HepG2 (cell line): Measurements from ENCODE around the gene UQCR11. TPM values are rescaled to one million over a fixed set of nuclear protein-coding genes. Genes with fewer than 3 reads are reported as not detected.
A peak's percentile ranks its signal among the peaks of the same experiment; 100 is the strongest.

Source experiments
- ATAC-seq: fragments of 200-7000 bp; cut with Tn5 transposase; 3 replicates; pipeline ENCODE4 v1.9.1; 2020; ENCODE audit warnings: mild to moderate bottlenecking, moderate library complexity
- BruUV-seq: library from RNA; stranded (reverse); fragments of 400-500 nt; replicated peaks from 2 replicates; lab custom pipeline; 2021; lab: Mats Ljungman, UMichigan
- CTCF ChIA-PET: fragments of 300-600 bp; formaldehyde crosslinking; extraction: SDS; loops from one replicate; lab custom pipeline; 2021; ENCODE audit warnings: low total read pairs, inconsistent platforms, low intra/inter-chr PET ratio; lab: Yijun Ruan, JAX
- POLR2A ChIA-PET: fragments of 350-600 bp; sonication (Branson Sonifier 250); formaldehyde crosslinking; loops from one replicate; lab custom pipeline; 2020; ENCODE audit warnings: antibody characterized with exemption, inconsistent platforms; lab: Yijun Ruan, JAX
- DNase-seq: peaks from one replicate; pipeline ENCODE4 v3.0.0-alpha.2; 2015; ENCODE audit warnings: low spot score
- FAIRE-seq: peaks from 3 replicates; lab custom pipeline; 2011; peaks lifted over from hg19 to GRCh38; lab: Jason Lieb, UNC
- H2AFZ ChIP-seq: one replicate; pipeline ENCODE4 v1.6.1; 2011; ENCODE audit warnings: low read length, inconsistent platforms
- H3K27ac ChIP-seq: fragments of 300-600 bp; 3 replicates; pipeline ENCODE4 v1.8.0; 2011; ENCODE audit warnings: mixed run types, mild to moderate bottlenecking, mixed read lengths, low read length, inconsistent platforms; ENCODE audit not compliant: insufficient read depth; ENCODE audit errors: extremely low read length
- H3K27me3 ChIP-seq, 2 experiments: fragments of 200-600 bp in 1 of 2; 2 replicates in 1 of 2; 3 replicates in 1 of 2; pipeline versions ENCODE4 v1.6.0 to v1.8.0; 2011; ENCODE audit warnings: low read length in 2 of 2, mild to moderate bottlenecking in 2 of 2, moderate library complexity in 2 of 2, inconsistent platforms in 1 of 2; ENCODE audit not compliant: insufficient read depth in 2 of 2, control insufficient read depth in 1 of 2
- H3K36me3 ChIP-seq, 2 experiments: fragments of 200-600 bp in 1 of 2; replicated peaks in 1 of 2; 2 replicates in 1 of 2; 3 replicates in 1 of 2; pipeline versions ENCODE4 v1.5.1 to v1.8.0; 2011; ENCODE audit warnings: low read length in 2 of 2, inconsistent platforms in 1 of 2; ENCODE audit not compliant: insufficient read depth in 2 of 2, control insufficient read depth in 1 of 2
- H3K4me1 ChIP-seq: 2 replicates; pipeline ENCODE4 v1.5.1; 2012; ENCODE audit warnings: low read length, inconsistent platforms; ENCODE audit not compliant: insufficient read depth
- H3K4me2 ChIP-seq: 2 replicates; pipeline ENCODE4 v1.6.0; 2011; ENCODE audit warnings: low read depth, low read length, inconsistent platforms
- H3K4me3 ChIP-seq, 3 experiments: fragments of 200-600 bp in 1 of 3; sonication (generic), shearing (Covaris generic) in 1 of 3; replicated peaks in 1 of 3; 2 replicates each; pipeline ENCODE4 v1.5.1; 2011 to 2016; ENCODE audit warnings: low read length in 3 of 3, inconsistent platforms in 2 of 3, low read depth in 2 of 3, mild to moderate bottlenecking in 2 of 3, control low read depth in 1 of 3, mixed read lengths in 1 of 3; ENCODE audit not compliant: insufficient read depth in 1 of 3
- H3K79me2 ChIP-seq: one replicate; pipeline ENCODE4 v1.6.1; 2011; ENCODE audit warnings: low read length, inconsistent platforms; ENCODE audit not compliant: insufficient read depth
- H3K9ac ChIP-seq: 2 replicates; pipeline ENCODE4 v1.6.0; 2011; ENCODE audit warnings: mild to moderate bottlenecking, low read depth, low read length, inconsistent platforms; ENCODE audit not compliant: insufficient read depth
- H3K9me3 ChIP-seq: 2 replicates; pipeline ENCODE4 v1.5.1; 2012; ENCODE audit warnings: mild to moderate bottlenecking, low read length
- H4K20me1 ChIP-seq: 2 replicates; pipeline ENCODE4 v1.6.0; 2011; ENCODE audit warnings: inconsistent platforms, mild to moderate bottlenecking, low read length, moderate library complexity; ENCODE audit not compliant: insufficient read depth
- DPF2 ChIP-seq: sonication (generic); formaldehyde crosslinking; IDR thresholded peaks from 2 replicates; pipeline ENCODE4 v1.4.0; 2020; ENCODE audit warnings: mild to moderate bottlenecking, low read depth, missing genetic modification reagents, borderline replicate concordance
- FOXA1 ChIP-seq, 2 experiments: fragments of 450-650 bp in 1 of 2; sonication (generic) in 1 of 2; formaldehyde crosslinking in 1 of 2; IDR thresholded peaks; 2 replicates each; pipeline versions ENCODE4 v1.4.0 to v1.6.1; 2016 to 2020; ENCODE audit warnings: missing genetic modification reagents in 1 of 2
- LCORL ChIP-seq, 2 experiments: fragments of 450-650 bp in 1 of 2; sonication (generic) in 1 of 2; formaldehyde crosslinking in 1 of 2; IDR thresholded peaks; 2 replicates each; pipeline versions ENCODE4 v1.5.0 to v1.6.1; 2017 to 2020; ENCODE audit warnings: antibody characterized with exemption in 1 of 2, missing genetic modification reagents in 1 of 2
- MAZ ChIP-seq, 2 experiments: sonication (generic) in 1 of 2; formaldehyde crosslinking in 1 of 2; IDR thresholded peaks; 2 replicates each; pipeline versions ENCODE4 v1.5.0 to v1.6.1; 2012 to 2020; ENCODE audit warnings: low read depth in 2 of 2, mild to moderate bottlenecking in 2 of 2, borderline replicate concordance in 1 of 2, improper control_type of control experiment in 1 of 2, low read length in 1 of 2, missing genetic modification reagents in 1 of 2, moderate library complexity in 1 of 2
- NKX3-1 ChIP-seq: sonication (generic); formaldehyde crosslinking; IDR thresholded peaks from 2 replicates; pipeline ENCODE4 v1.5.0; 2020; ENCODE audit warnings: missing genetic modification reagents
- PAF1 ChIP-seq: IDR thresholded peaks from 2 replicates; pipeline ENCODE4 v1.6.1; 2016; ENCODE audit warnings: missing genetic modification reagents, missing compliant biosample characterization
- SRSF9 ChIP-seq: fragments of 200-400 bp; formaldehyde crosslinking; IDR thresholded peaks from 2 replicates; pipeline ENCODE4 v1.6.1; 2018; ENCODE audit warnings: borderline replicate concordance, mild to moderate bottlenecking, low read depth, low read length; ENCODE audit not compliant: insufficient read depth, poor library complexity, severe bottlenecking
- TCF12 ChIP-seq, 2 experiments: fragments of 450-650 bp in 1 of 2; sonication (generic) in 1 of 2; formaldehyde crosslinking in 1 of 2; IDR thresholded peaks; 2 replicates each; pipeline versions ENCODE4 v1.6.1 to v1.8.0; 2017 to 2022; ENCODE audit warnings: antibody characterized with exemption in 1 of 2, mild to moderate bottlenecking in 1 of 2, missing genetic modification reagents in 1 of 2, moderate library complexity in 1 of 2
- ZNF292 ChIP-seq: sonication (generic); formaldehyde crosslinking; IDR thresholded peaks from 2 replicates; pipeline ENCODE4 v1.8.1; 2022; ENCODE audit warnings: mild to moderate bottlenecking, low read depth, missing genetic modification reagents, borderline replicate concordance
- ZNF563 ChIP-seq: sonication (generic); formaldehyde crosslinking; IDR thresholded peaks from 2 replicates; pipeline ENCODE4 v1.8.0; 2022; ENCODE audit warnings: mild to moderate bottlenecking, moderate library complexity, missing genetic modification reagents
- ZNF841 ChIP-seq: sonication (generic); formaldehyde crosslinking; IDR thresholded peaks from 2 replicates; pipeline ENCODE4 v1.8.1; 2023; ENCODE audit warnings: missing genetic modification reagents, borderline replicate concordance
- ZSCAN30 ChIP-seq: sonication (generic); formaldehyde crosslinking; IDR thresholded peaks from 2 replicates; pipeline ENCODE4 v1.5.0; 2020; ENCODE audit warnings: mild to moderate bottlenecking, missing genetic modification reagents
- WGBS: methylation state at CpG from one replicate; pipeline ENCODE4 v1.1.6; 2017; ENCODE audit warnings: low lambda C conversion rate; 5-methylcytosine and 5-hydroxymethylcytosine counted together
- in situ Hi-C: cut with HindIII; loops from 2 replicates; pipeline ENCODE4 v1.10.0; 2017; ENCODE audit warnings: low pct_unique_long_range_greater_than_20kb; ENCODE audit not compliant: extremely low pct_ligation_motif_present
- intact Hi-C: fragments of 100-400 bp; cut with micrococcal nuclease; formaldehyde crosslinking; loops from one replicate; pipeline ENCODE4 v1.10.0; 2022; ENCODE audit not compliant: unreplicated experiment
- polyA plus RNA-seq, 8 experiments: library from polyadenylated mRNA; depleted of rRNA in 3 of 8; stranded (reverse) in 7 of 8; unstranded in 1 of 8; fragments of >200 nt; fragmentation: Illumina TruSeq in 4 of 8; extraction: Trizol in 4 of 8; gene quantifications; 2 replicates each; pipeline versions ENCODE4 v1.2.1 to v1.2.3, GENCODE V29; 2011 to 2016; ENCODE audit warnings: low read depth in 4 of 8, missing spikeins in 1 of 8, mixed read lengths in 1 of 8; ENCODE audit not compliant: insufficient read depth in 1 of 8
- total RNA-seq, 5 experiments: library from RNA; depleted of rRNA; stranded (reverse); fragments of >200 nt; fragmentation: Illumina TruSeq; extraction: Trizol; gene quantifications; 2 replicates each; pipeline ENCODE4 v1.2.3, GENCODE V29; 2016; ENCODE audit warnings: low read depth in 1 of 5
- TF ChIP-seq, protein P1 (sequence below): sonication (generic); formaldehyde crosslinking; IDR thresholded peaks from 2 replicates; pipeline ENCODE4 v1.8.0; 2022; ENCODE audit warnings: missing genetic modification reagents, low read depth, mild to moderate bottlenecking, borderline replicate concordance
- TF ChIP-seq, protein P2 (sequence below): sonication (generic); formaldehyde crosslinking; IDR thresholded peaks from 2 replicates; pipeline ENCODE4 v1.4.0; 2020; ENCODE audit warnings: missing genetic modification reagents, mild to moderate bottlenecking, borderline replicate concordance

UQCR11 gene
- total and polyA plus RNA-seq, 2 of the 13 experiments (the other 11 are each of a cell fraction or from before 2014, with no cell fraction given): 125 to 214 TPM

DNA sequence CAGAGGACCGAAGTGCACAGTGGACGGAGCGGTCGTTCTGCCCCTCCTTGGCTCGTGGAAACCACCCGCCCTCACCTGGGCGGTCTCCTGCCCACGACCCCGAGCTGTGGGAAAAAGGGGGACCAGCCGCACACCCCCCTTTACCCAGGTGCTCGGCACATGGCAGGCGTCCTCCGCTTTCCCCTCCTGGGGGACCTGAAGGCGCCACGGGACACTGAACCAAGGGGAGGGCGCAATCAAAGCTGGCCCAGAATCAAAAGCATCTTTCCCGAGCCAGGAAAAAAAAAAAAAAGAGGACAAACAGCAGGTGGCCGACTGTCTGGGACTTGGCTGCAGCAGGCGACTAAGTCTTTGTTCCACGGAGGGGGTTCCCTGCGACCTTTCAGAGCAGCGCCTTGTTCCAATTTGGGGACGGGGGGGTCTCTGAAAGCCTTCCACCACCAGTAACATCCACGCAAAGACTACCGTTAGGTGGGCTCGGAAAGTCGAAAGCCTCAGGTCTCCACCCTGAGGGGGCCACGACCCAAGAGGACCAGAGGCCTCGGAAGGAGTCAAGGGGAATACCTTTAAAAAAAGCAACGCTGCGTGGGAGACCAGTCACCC lies 13.7 kb downstream of the UQCR11 start (continued):
- TF ChIP-seq FOXA1 (IDR thresholded peaks at IDR 0.05) (no peak), FOXA1 (CRISPR knock-in tag; IDR thresholded peaks at IDR 0.05) (no peak), ZNF292 (CRISPR knock-in tag) (no peak), NKX3-1 (CRISPR knock-in tag) (no peak), MAZ (IDR thresholded peaks at IDR 0.05; ENCODE audit: borderline replicate concordance, low read depth, low read length) (no peak), MAZ (CRISPR knock-in tag; IDR thresholded peaks at IDR 0.05; ENCODE audit: low read depth) (peak; percentile 12; the same call in 1 of the 2 replicates), ZNF841 (CRISPR knock-in tag) (no peak), ZSCAN30 (CRISPR knock-in tag) (no peak), ZNF563 (no peak), SRSF9 (no peak)
- TF ChIP-seq, protein P1, sequence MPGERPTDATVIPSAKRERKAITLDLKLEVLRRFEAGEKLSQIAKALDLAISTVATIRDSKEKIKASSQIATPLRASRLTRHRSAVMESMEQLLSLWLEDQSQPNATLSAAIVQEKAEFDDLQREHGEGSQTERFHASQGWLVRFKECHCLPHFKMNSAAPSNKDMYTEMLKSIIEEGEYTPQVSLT: no peak
- TF ChIP-seq, all 625 proteins: peak for 41

DNA sequence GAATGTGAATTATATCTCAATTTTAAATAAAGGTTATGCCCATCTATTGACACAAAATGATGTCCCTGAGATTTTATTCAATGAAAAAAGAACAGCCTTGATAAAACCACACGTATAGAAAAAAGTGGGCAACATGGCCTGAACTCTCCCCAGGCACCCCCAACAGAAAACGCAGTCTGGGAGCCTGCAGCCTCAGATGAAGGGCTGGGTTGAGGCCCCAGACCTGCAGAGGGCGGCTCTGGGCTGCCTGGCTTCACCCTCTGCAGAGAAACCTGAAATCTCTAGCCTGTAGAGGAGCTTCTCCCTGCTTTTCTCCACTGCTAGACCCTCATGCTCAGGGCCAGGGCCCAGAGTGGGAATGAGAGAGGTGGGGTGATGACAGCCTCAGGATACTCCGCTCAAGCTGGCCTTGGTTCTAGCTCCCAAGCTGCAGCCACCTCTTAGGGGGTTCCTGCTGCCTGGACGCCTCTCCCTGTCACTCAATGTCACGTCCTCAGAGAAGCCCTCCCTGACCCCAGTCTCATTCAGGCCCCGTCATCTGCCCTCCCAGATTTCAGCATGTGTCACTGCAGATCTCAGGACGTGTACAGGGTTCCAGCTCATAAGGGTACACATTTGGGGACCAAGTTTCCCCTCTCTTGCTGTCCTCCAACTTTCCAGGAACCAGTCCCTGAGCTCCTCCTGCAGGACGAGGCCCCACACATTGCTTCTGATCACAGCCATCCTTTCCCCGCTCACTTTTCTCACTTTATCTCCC lies 14.4 kb downstream of the UQCR11 start:
- DNase-seq: peak; percentile 49
- Histone ChIP-seq H4K20me1 (no peaks in the 10 kb centered on the region), H3K79me2 (peaks cover 41% of the 10 kb centered on the region), H3K9me3 (no peaks in the 10 kb centered on the region), H3K4me3 (peak overlapping the region; percentile 72 to 90 (median 83)), H3K9ac (peak overlapping the region; percentile 100), H3K36me3 (peaks cover under 1 to 9% of the 10 kb centered on the region in 2 experiments; a peak in 2 of 5 replicates), H2AFZ (no peak overlapping the region), H3K27me3 (no peaks in the 10 kb centered on the region; a peak in 1 of 5 replicates), H3K27ac (peak overlapping the region; percentile 99), H3K4me2 (peak overlapping the region; percentile 95), H3K4me1 (peaks cover 62% of the 10 kb centered on the region)
- intact Hi-C loops: loop anchor here (10.0 kb wide), 1 partner anchor 46 kb away; no protein-coding TSS in a partner anchor
- WGBS: 14% methylated on average over 6 of the region's 10 CpGs
- ATAC-seq: peak; percentile 68
- CTCF ChIA-PET: no interaction called here
- POLR2A ChIA-PET: interaction anchor here (0.5 to 2.7 kb wide), 14 partner anchors 10 to 235 kb away, joined by 3 to 24 read pairs (median 3); partner anchors contain the start of genes REEP6 and UQCR11
- no TSS peak for BruUV-seq
- FAIRE-seq: peak; percentile 47
- in situ Hi-C loops: no loop called here
- TF ChIP-seq DPF2 (CRISPR knock-in tag) (no peak), TCF12 (IDR thresholded peaks at IDR 0.05) (no peak), TCF12 (CRISPR knock-in tag; IDR thresholded peaks at IDR 0.05) (peak; percentile 57; the same call in 1 of the 2 replicates), LCORL (IDR thresholded peaks at IDR 0.05) (no peak), LCORL (CRISPR knock-in tag; IDR thresholded peaks at IDR 0.05) (0 out of 2 replicates have a peak, but pooled peaks have one; percentile 7), PAF1 (CRISPR knock-in tag) (no peak)
- TF ChIP-seq, protein P2, sequence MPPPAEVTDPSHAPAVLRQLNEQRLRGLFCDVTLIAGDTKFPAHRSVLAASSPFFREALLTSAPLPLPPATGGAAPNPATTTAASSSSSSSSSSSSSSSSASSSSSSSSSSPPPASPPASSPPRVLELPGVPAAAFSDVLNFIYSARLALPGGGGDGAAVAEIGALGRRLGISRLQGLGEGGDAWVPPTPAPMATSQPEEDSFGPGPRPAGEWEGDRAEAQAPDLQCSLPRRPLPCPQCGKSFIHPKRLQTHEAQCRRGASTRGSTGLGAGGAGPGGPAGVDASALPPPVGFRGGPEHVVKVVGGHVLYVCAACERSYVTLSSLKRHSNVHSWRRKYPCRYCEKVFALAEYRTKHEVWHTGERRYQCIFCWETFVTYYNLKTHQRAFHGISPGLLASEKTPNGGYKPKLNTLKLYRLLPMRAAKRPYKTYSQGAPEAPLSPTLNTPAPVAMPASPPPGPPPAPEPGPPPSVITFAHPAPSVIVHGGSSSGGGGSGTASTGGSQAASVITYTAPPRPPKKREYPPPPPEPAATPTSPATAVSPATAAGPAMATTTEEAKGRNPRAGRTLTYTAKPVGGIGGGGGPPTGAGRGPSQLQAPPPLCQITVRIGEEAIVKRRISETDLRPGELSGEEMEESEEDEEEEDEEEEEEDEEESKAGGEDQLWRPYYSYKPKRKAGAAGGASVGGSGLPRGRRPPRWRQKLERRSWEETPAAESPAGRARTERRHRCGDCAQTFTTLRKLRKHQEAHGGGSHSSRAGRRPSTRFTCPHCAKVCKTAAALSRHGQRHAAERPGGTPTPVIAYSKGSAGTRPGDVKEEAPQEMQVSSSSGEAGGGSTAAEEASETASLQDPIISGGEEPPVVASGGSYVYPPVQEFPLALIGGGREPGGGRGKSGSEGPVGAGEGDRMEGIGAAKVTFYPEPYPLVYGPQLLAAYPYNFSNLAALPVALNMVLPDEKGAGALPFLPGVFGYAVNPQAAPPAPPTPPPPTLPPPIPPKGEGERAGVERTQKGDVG (CRISPR knock-in tag): no peak
